ENCODE measurements around the gene OR51E1. TPM values are rescaled to one million over a fixed set of nuclear protein-coding genes. Genes with fewer than 3 reads are reported as not detected.

The OR51E1 gene
- total RNA-seq, 1 donor from 2014 or later = 0.14 TPM

GRCh38 chr11:4647766-4648165 is 4.0 kb downstream of the OR51E1 start:
- Mint-ChIP-seq H3K27me3 (peaks cover 13% of the 10 kb centered on the region), H3K36me3 (ENCODE audit: insufficient read depth) (no peaks in the 10 kb centered on the region), H3K9me3 (ENCODE audit: low read depth) (no peaks in the 10 kb centered on the region), H3K4me1 (ENCODE audit: low read depth) (peaks cover 2% of the 10 kb centered on the region), H3K4me3 (ENCODE audit: low read depth) (no peak overlapping the region), H3K27ac (no peak overlapping the region)
- no peak for DNase-seq (ENCODE audit: low spot score, unreplicated experiment)
- TF ChIP-seq CTCF (IDR thresholded peaks at IDR 0.05; ENCODE audit: unreplicated experiment) = no peak

DNA sequence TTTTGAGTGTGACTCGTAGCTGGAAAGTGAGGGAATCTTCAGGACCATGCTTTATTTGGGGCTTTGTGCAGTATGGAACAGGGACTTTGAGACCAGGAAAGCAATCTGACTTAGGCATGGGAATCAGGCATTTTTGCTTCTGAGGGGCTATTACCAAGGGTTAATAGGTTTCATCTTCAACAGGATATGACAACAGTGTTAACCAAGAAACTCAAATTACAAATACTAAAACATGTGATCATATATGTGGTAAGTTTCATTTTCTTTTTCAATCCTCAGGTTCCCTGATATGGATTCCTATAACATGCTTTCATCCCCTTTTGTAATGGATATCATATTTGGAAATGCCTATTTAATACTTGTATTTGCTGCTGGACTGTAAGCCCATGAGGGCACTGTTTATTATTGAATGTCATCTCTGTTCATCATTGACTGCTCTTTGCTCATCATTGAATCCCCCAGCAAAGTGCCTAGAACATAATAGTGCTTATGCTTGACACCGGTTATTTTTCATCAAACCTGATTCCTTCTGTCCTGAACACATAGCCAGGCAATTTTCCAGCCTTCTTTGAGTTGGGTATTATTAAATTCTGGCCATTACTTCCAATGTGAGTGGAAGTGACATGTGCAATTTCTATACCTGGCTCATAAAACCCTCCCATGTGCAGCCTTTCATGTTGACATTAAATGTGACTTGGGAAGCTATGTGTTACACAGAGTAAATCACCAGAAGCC is 11.0 kb downstream of the OR51E1 start:
- Mint-ChIP-seq H3K27ac (no peak overlapping the region), H3K9me3 (ENCODE audit: low read depth) (no peaks in the 10 kb centered on the region), H3K27me3 (peaks cover 3% of the 10 kb centered on the region), H3K4me3 (ENCODE audit: low read depth) (no peak overlapping the region), H3K4me1 (ENCODE audit: low read depth) (peaks cover 6% of the 10 kb centered on the region), H3K36me3 (ENCODE audit: insufficient read depth) (no peaks in the 10 kb centered on the region)
- no peak for TF ChIP-seq CTCF (IDR thresholded peaks at IDR 0.05; ENCODE audit: unreplicated experiment)
- no peak for DNase-seq (ENCODE audit: low spot score, unreplicated experiment)

DNA sequence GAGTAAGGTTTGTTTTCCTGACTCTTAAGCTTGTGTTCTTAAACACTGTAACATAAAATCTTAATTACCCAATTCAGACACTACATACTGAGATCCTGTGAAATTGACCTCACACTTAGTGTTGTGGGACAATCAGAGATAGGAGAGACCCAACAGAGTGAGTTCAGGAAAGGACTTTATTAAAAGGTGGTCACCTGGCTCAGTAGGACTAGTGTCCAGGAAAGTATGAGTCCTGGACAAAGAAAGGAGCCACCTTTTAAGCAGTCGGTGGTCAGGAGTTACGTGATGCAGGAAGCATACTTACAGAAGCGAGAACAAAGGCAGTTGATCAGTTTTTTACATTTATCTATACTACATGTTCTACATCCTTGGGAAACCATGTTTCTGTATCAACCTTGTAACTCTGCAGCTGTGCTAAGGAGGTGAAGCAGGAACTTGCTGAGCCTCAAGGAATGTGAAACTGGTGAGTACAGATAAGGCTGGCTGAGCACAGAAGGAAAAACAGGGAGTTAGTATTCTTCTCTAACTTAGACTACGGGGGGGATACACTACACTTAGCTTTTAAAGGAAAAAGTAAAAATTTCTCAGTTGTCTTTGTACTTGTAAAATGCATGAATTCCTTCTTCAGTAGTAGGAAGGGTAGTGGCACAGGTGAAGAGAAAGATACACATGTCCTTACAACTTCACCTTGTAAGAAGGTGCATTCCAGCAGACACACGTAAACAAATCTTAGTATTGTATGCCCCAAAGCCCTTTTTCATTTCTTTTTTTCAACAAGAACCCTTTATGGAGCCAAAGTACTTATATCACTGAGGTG is 15.1 kb downstream of the OR51E1 start:
- H3K4me3 Mint-ChIP-seq (ENCODE audit: low read depth) = no peak overlapping the region
- H3K36me3 Mint-ChIP-seq (ENCODE audit: insufficient read depth) = no peaks in the 10 kb centered on the region
- H3K4me1 Mint-ChIP-seq (ENCODE audit: low read depth) = peaks cover 6% of the 10 kb centered on the region
- no peak overlapping the region for H3K27ac Mint-ChIP-seq
- no peak for DNase-seq (ENCODE audit: low spot score, unreplicated experiment)
- no peak for TF ChIP-seq CTCF (IDR thresholded peaks at IDR 0.05; ENCODE audit: unreplicated experiment)
- no peaks in the 10 kb centered on the region for H3K9me3 Mint-ChIP-seq (ENCODE audit: low read depth)
- H3K27me3 Mint-ChIP-seq = no peaks in the 10 kb centered on the region

DNA sequence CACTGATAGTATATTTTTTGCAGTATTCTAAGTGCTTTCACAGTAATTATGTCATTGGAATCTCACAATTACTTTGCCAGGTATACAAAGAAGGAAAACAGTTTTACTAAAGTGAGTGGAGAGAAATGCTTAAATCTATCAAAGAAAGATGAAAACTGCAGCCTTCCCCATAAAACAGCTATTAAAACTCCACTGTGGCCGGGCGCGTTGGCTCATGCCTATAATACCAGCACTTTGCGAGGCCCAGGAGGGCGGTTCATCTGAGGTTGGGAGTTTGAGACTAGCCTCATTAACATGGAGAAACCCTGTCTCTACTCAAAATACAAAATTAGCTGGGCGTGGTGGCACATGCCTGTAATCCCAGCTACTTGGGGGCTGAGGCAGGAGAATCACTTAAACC is 19.1 kb downstream of the OR51E1 start:
- DNase-seq (ENCODE audit: low spot score, unreplicated experiment) = no peak
- Mint-ChIP-seq H3K27me3 (no peaks in the 10 kb centered on the region), H3K4me3 (ENCODE audit: low read depth) (no peak overlapping the region), H3K36me3 (ENCODE audit: insufficient read depth) (no peaks in the 10 kb centered on the region), H3K27ac (no peak overlapping the region), H3K4me1 (ENCODE audit: low read depth) (peaks cover 6% of the 10 kb centered on the region), H3K9me3 (ENCODE audit: low read depth) (no peaks in the 10 kb centered on the region)
- TF ChIP-seq CTCF (IDR thresholded peaks at IDR 0.05; ENCODE audit: unreplicated experiment) = no peak

GRCh38 chr11:4664183-4664582 is 20.4 kb downstream of the OR51E1 start:
- no peaks in the 10 kb centered on the region for H3K27me3 Mint-ChIP-seq
- no peaks in the 10 kb centered on the region for H3K36me3 Mint-ChIP-seq (ENCODE audit: insufficient read depth)
- no peak overlapping the region for H3K27ac Mint-ChIP-seq
- DNase-seq (ENCODE audit: low spot score, unreplicated experiment) = no peak
- H3K4me1 Mint-ChIP-seq (ENCODE audit: low read depth) = no peaks in the 10 kb centered on the region
- TF ChIP-seq CTCF (IDR thresholded peaks at IDR 0.05; ENCODE audit: unreplicated experiment) = no peak
- H3K9me3 Mint-ChIP-seq (ENCODE audit: low read depth) = no peaks in the 10 kb centered on the region
- H3K4me3 Mint-ChIP-seq (ENCODE audit: low read depth) = no peak overlapping the region

Data from progenitor cell of endocrine pancreas (in vitro differentiated cells).